ENCODE measurements around the gene CLCN6. TPM values are rescaled to one million over a fixed set of nuclear protein-coding genes. Genes with fewer than 3 reads are reported as not detected.

The CLCN6 gene
- polyA plus RNA-seq, 1 experiment: 9.0 TPM

DNA sequence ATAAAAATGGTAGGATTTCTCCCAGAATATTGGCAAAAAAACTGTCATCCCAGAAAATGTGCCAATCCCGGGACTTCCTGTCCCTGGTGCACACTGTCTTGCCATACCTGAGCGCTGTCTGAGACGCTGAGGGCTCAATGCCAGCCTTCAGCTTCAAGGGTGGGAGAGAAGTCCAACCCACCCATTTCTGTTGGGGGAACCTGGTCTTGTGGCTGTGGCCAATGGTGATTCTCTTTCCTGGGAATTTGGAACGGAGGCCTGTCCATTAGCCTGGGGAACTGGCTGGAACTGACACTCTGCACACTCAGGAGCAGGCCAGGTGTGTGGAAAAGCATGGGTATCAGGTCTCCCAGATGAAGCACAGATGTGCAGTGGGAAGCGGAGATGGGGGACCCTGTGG, 6.9 kb upstream of the CLCN6 start:
- Histone ChIP-seq H3K4me3 (ENCODE audit: low read depth, low read length) (no peak overlapping the region), H3K27ac (ENCODE audit: low read depth, low read length) (no peak overlapping the region), H3K9me3 (ENCODE audit: control insufficient read depth, insufficient read depth, low read length) (no peaks in the 10 kb centered on the region; the same call in 1 of the 2 replicates), H3K27me3 (ENCODE audit: control insufficient read depth, insufficient read depth, low read length) (no peaks in the 10 kb centered on the region)
- no peak for DNase-seq (ENCODE audit: low read depth, low spot score)
- ChIA-PET POLR2A (no interaction called here), CTCF (no interaction called here)
- TF ChIP-seq, protein P1, sequence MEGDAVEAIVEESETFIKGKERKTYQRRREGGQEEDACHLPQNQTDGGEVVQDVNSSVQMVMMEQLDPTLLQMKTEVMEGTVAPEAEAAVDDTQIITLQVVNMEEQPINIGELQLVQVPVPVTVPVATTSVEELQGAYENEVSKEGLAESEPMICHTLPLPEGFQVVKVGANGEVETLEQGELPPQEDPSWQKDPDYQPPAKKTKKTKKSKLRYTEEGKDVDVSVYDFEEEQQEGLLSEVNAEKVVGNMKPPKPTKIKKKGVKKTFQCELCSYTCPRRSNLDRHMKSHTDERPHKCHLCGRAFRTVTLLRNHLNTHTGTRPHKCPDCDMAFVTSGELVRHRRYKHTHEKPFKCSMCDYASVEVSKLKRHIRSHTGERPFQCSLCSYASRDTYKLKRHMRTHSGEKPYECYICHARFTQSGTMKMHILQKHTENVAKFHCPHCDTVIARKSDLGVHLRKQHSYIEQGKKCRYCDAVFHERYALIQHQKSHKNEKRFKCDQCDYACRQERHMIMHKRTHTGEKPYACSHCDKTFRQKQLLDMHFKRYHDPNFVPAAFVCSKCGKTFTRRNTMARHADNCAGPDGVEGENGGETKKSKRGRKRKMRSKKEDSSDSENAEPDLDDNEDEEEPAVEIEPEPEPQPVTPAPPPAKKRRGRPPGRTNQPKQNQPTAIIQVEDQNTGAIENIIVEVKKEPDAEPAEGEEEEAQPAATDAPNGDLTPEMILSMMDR (IDR thresholded peaks at IDR 0.05; ENCODE audit: low read depth, low read length): no peak

DNA sequence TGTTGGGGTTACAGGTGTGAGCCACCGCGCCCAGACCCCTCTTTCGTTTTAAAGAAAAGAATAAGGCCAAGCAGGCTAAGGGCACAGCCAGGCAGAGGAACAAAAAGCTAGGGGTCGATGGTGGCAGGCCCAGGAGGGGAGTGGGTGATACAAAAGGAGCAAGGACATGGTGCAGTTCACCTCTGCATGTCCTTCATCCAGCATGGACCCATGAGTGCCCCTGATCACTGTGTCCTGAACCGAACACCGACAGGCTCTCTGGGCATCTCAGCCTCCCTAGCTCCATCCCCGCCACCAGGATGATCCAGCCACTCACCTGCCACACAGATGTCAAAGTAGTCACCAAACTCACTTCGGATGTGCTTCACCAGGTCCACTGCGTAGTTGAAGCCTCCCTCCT, 6.1 kb upstream of the CLCN6 start:
- no peak overlapping the region for H3K4me3 ChIP-seq (ENCODE audit: low read depth, low read length)
- TF ChIP-seq, protein P1 (IDR thresholded peaks at IDR 0.05; ENCODE audit: low read depth, low read length): no peak
- H3K27ac ChIP-seq (ENCODE audit: low read depth, low read length): no peak overlapping the region
- no peak for DNase-seq (ENCODE audit: low read depth, low spot score)
- POLR2A ChIA-PET: no interaction called here
- H3K9me3 ChIP-seq (ENCODE audit: control insufficient read depth, insufficient read depth, low read length): no peaks in the 10 kb centered on the region; the same call in 1 of the 2 replicates
- no peaks in the 10 kb centered on the region for H3K27me3 ChIP-seq (ENCODE audit: control insufficient read depth, insufficient read depth, low read length)
- CTCF ChIA-PET: interaction anchor here (0.7 kb wide), 1 partner anchor 15 kb away, joined by 3 read pairs; no protein-coding TSS in a partner anchor

- H3K27me3 ChIP-seq (ENCODE audit: control insufficient read depth, insufficient read depth, low read length): no peaks in the 10 kb centered on the region
- no peak overlapping the region for H3K27ac ChIP-seq (ENCODE audit: low read depth, low read length)
- no peak for DNase-seq (ENCODE audit: low read depth, low spot score)
- H3K4me3 ChIP-seq (ENCODE audit: low read depth, low read length): no peak overlapping the region
- ChIA-PET CTCF (interaction anchor here (0.7 kb wide), 1 partner anchor 15 kb away, joined by 3 read pairs; no protein-coding TSS in a partner anchor), POLR2A (no interaction called here)
- H3K9me3 ChIP-seq (ENCODE audit: control insufficient read depth, insufficient read depth, low read length): no peaks in the 10 kb centered on the region; the same call in 1 of the 2 replicates
- TF ChIP-seq, protein P1 (IDR thresholded peaks at IDR 0.05; ENCODE audit: low read depth, low read length): no peak
Measured at GRCh38 chr1:11800391-11800755, 5.6 kb upstream of the CLCN6 start.

DNA sequence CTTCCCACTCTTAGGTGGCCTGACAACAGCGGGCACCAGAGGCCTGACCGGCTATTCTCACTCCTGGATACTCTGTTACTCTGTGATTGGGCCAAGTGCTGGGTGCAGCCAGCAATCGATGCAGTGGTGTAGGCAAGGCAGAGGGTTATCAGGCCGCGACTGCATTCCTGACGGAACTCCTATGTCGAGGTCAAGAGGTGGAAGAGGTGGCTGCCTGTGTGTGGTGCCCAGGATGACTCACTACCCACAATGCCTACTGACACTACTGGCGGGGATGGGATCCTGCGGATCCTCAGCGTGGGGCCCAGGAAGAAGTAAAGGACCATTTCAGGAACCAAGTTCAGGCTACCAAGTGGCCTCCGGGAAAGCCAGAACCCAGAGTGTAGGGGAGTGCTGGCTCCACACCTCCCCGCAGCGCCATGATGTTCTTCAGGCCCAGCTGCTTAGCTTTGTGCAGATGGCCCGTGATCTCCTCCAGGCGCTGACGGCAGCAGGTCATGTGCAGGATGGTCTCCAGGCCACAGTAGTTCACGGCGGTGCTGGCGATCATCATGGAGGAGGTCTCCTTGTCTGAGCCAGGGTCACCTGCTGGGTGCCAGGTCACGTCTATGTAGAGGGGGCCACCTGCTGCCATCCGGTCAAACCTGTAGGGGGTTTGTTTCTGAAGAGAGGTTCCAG, 5.1 kb upstream of the CLCN6 start:
- DNase-seq (ENCODE audit: low read depth, low spot score): no peak
- ChIA-PET POLR2A (no interaction called here), CTCF (interaction anchor here (0.6 to 3.6 kb wide), 2 partner anchors 14 to 23 kb away, joined by 3 to 32 read pairs; no protein-coding TSS in a partner anchor)
- Histone ChIP-seq H3K4me3 (ENCODE audit: low read depth, low read length) (no peak overlapping the region), H3K27me3 (ENCODE audit: control insufficient read depth, insufficient read depth, low read length) (no peaks in the 10 kb centered on the region), H3K9me3 (ENCODE audit: control insufficient read depth, insufficient read depth, low read length) (no peaks in the 10 kb centered on the region; the same call in 1 of the 2 replicates), H3K27ac (ENCODE audit: low read depth, low read length) (no peak overlapping the region)
- TF ChIP-seq, protein P1 (IDR thresholded peaks at IDR 0.05; ENCODE audit: low read depth, low read length): no peak

GRCh38 chr1:11802616-11802972, 3.4 kb upstream of the CLCN6 start:
- no peak for DNase-seq (ENCODE audit: low read depth, low spot score)
- Histone ChIP-seq H3K4me3 (ENCODE audit: low read depth, low read length) (peak overlapping the region; percentile 82), H3K27ac (ENCODE audit: low read depth, low read length) (peak overlapping the region; percentile 70), H3K27me3 (ENCODE audit: control insufficient read depth, insufficient read depth, low read length) (no peaks in the 10 kb centered on the region), H3K9me3 (ENCODE audit: control insufficient read depth, insufficient read depth, low read length) (no peaks in the 10 kb centered on the region; the same call in 1 of the 2 replicates)
- ChIA-PET POLR2A (interaction anchor here (1.7 to 1.8 kb wide), 3 partner anchors 12 to 106 kb away, joined by 8 to 22 read pairs (median 9); no protein-coding TSS in a partner anchor), CTCF (interaction anchor here (3.6 kb wide), 1 partner anchor 16 kb away, joined by 32 read pairs; no protein-coding TSS in a partner anchor)
- TF ChIP-seq, protein P1 (IDR thresholded peaks at IDR 0.05; ENCODE audit: low read depth, low read length): no peak
